KMS-11 (cell line): ENCODE results near the gene RNASEH1.

Experiments used
- H2AFZ ChIP-seq: fragments of 200-600 bp; sonication (generic); 2 replicates; pipeline ENCODE4 v1.6.1; 2016; ENCODE audit warnings: antibody characterized with exemption, mixed run types, low read depth
- H3K27ac ChIP-seq: fragments of 200-600 bp; sonication (generic); 2 replicates; pipeline ENCODE4 v1.6.1; 2016; ENCODE audit warnings: mild to moderate bottlenecking, mixed run types
- H3K27me3 ChIP-seq: fragments of 200-600 bp; sonication (generic); 2 replicates; pipeline ENCODE4 v1.6.1; 2017; ENCODE audit warnings: mild to moderate bottlenecking, low read depth, mixed run types, moderate library complexity; ENCODE audit not compliant: insufficient read depth
- H3K36me3 ChIP-seq: fragments of 200-600 bp; sonication (generic); 2 replicates; pipeline ENCODE4 v1.6.1; 2017; ENCODE audit warnings: mild to moderate bottlenecking, mixed run types; ENCODE audit not compliant: insufficient read depth
- H3K4me1 ChIP-seq: fragments of 200-600 bp; sonication (generic); 2 replicates; pipeline ENCODE4 v1.6.1; 2016; ENCODE audit warnings: mild to moderate bottlenecking, low read depth, mixed run types; ENCODE audit not compliant: poor library complexity, severe bottlenecking
- H3K4me2 ChIP-seq: fragments of 200-600 bp; sonication (generic); 2 replicates; pipeline ENCODE4 v1.7.0; 2016; ENCODE audit warnings: mild to moderate bottlenecking, mixed run types
- H3K4me3 ChIP-seq: fragments of 200-600 bp; sonication (generic); IDR thresholded peaks from 2 replicates; pipeline ENCODE4 v1.6.1; 2017; ENCODE audit warnings: low read depth, low read length, mixed read lengths; ENCODE audit not compliant: insufficient read depth
- H3K79me2 ChIP-seq: fragments of 200-600 bp; sonication (generic); 2 replicates; pipeline ENCODE4 v1.6.1; 2016; ENCODE audit warnings: low read depth, mixed run types; ENCODE audit not compliant: insufficient read depth
- H3K9ac ChIP-seq: fragments of 200-600 bp; sonication (generic); 2 replicates; pipeline ENCODE4 v1.6.1; 2016; ENCODE audit warnings: mild to moderate bottlenecking, mixed run types
- H4K20me1 ChIP-seq: fragments of 200-600 bp; sonication (generic); 2 replicates; pipeline ENCODE4 v1.6.1; 2016; ENCODE audit warnings: mild to moderate bottlenecking, mixed run types; ENCODE audit not compliant: insufficient read depth
- CTCF ChIP-seq: fragments of 200-600 bp; sonication (generic); conservative IDR thresholded peaks from 2 replicates; pipeline ENCODE4 v1.6.1; 2017; ENCODE audit warnings: low read depth, mild to moderate bottlenecking, antibody characterized with exemption, low read length, moderate library complexity, mixed read lengths

Gene RNASEH1

GRCh38 chr2:3533836-3534235, 24.3 kb downstream of the RNASEH1 start:
- no peak overlapping the region for H2AFZ ChIP-seq
- no peak overlapping the region for H3K9ac ChIP-seq
- no peak overlapping the region for H3K4me2 ChIP-seq
- no peak for TF ChIP-seq CTCF
- H3K36me3 ChIP-seq = no peaks in the 10 kb centered on the region
- H3K27ac ChIP-seq = no peak overlapping the region
- no peaks in the 10 kb centered on the region for H3K79me2 ChIP-seq
- H4K20me1 ChIP-seq = no peaks in the 10 kb centered on the region
- H3K4me1 ChIP-seq = no peaks in the 10 kb centered on the region
- no peak overlapping the region for H3K4me3 ChIP-seq
- H3K27me3 ChIP-seq = no peaks in the 10 kb centered on the region

- no peaks in the 10 kb centered on the region for H3K27me3 ChIP-seq
- H3K9ac ChIP-seq = no peak overlapping the region
- TF ChIP-seq CTCF = no peak
- no peak overlapping the region for H3K4me2 ChIP-seq
- H3K36me3 ChIP-seq = no peaks in the 10 kb centered on the region
- no peaks in the 10 kb centered on the region for H3K4me1 ChIP-seq
- H3K27ac ChIP-seq = no peak overlapping the region
- H3K4me3 ChIP-seq = no peak overlapping the region
- no peak overlapping the region for H2AFZ ChIP-seq
- H4K20me1 ChIP-seq = no peaks in the 10 kb centered on the region
- H3K79me2 ChIP-seq = no peaks in the 10 kb centered on the region
Observed at GRCh38 chr2:3532941-3533340, 25.2 kb downstream of the RNASEH1 start.

- Histone ChIP-seq H3K4me1 (peaks cover 10% of the 10 kb centered on the region), H2AFZ (no peak overlapping the region), H3K27me3 (no peaks in the 10 kb centered on the region), H3K4me2 (no peak overlapping the region), H3K27ac (no peak overlapping the region), H3K36me3 (no peaks in the 10 kb centered on the region), H4K20me1 (no peaks in the 10 kb centered on the region), H3K9ac (no peak overlapping the region), H3K79me2 (no peaks in the 10 kb centered on the region), H3K4me3 (no peak overlapping the region)
- no peak for TF ChIP-seq CTCF
Observed at GRCh38 chr2:3529316-3530025, 28.7 kb downstream of the RNASEH1 start.

GRCh38 chr2:3527886-3528785, 30.0 kb downstream of the RNASEH1 start:
- no peak overlapping the region for H3K9ac ChIP-seq
- H3K79me2 ChIP-seq = no peaks in the 10 kb centered on the region
- no peak overlapping the region for H2AFZ ChIP-seq
- no peak overlapping the region for H3K27ac ChIP-seq
- H3K4me1 ChIP-seq = peaks cover 10% of the 10 kb centered on the region
- no peaks in the 10 kb centered on the region for H3K27me3 ChIP-seq
- H3K4me3 ChIP-seq = no peak overlapping the region
- no peak for TF ChIP-seq CTCF
- H3K36me3 ChIP-seq = no peaks in the 10 kb centered on the region
- H3K4me2 ChIP-seq = no peak overlapping the region
- no peaks in the 10 kb centered on the region for H4K20me1 ChIP-seq
